ENCODE results near the gene RFLNA. TPM values are rescaled to one million over a fixed set of nuclear protein-coding genes. Genes with fewer than 3 reads are reported as not detected.

Gene RFLNA
- total RNA-seq, 2 experiments from 2014 or later: not detected

GRCh38 chr12:124347805-124348658, 53.1 kb downstream of the RFLNA start:
- ATAC-seq (ENCODE audit: poor library complexity) (no peak), DNase-seq (peak in 13 of 14 experiments; percentile 7 to 49 (median 19))
- H3K27ac Mint-ChIP-seq: no peak overlapping the region
- H3K27me3 ChIP-seq (ENCODE audit: control insufficient read depth in 1 of 2, insufficient read depth in 2 of 2, low read length in 2 of 2): no peaks in the 10 kb centered on the region
- H3K9me3 ChIP-seq (ENCODE audit: control insufficient read depth in 1 of 2, insufficient read depth in 1 of 2, low read length in 2 of 2): no peaks in the 10 kb centered on the region
- no peaks in the 10 kb centered on the region for H3K4me1 Mint-ChIP-seq (ENCODE audit: low read depth)
- no peak overlapping the region for H3K27ac ChIP-seq (ENCODE audit: low read depth in 1 of 2, low read length in 2 of 2)
- H3K9me3 Mint-ChIP-seq: no peaks in the 10 kb centered on the region
- no peak overlapping the region for H3K4me3 ChIP-seq (ENCODE audit: low read length)
- peaks cover 90% of the 10 kb centered on the region for H3K36me3 ChIP-seq (ENCODE audit: insufficient read depth, low read length)
- H3K36me3 Mint-ChIP-seq (ENCODE audit: low read depth): peaks cover 56% of the 10 kb centered on the region
- ChIA-PET CTCF (no interaction called here), POLR2A (no interaction called here)
- intact Hi-C loops (cut with DNase I, micrococcal nuclease): loop anchor here in 1 of 2 experiments (1.0 kb wide), 1 partner anchor 418 kb away; no protein-coding TSS in a partner anchor
- H3K27me3 Mint-ChIP-seq: no peaks in the 10 kb centered on the region
- H3K4me1 ChIP-seq (ENCODE audit: insufficient read depth, low read length): no peaks in the 10 kb centered on the region
- peak; percentile 56 for TF ChIP-seq CTCF (IDR thresholded peaks at IDR 0.05)
- no peak overlapping the region for H3K4me3 Mint-ChIP-seq

GRCh38 chr12:124348659-124349380, 53.9 kb downstream of the RFLNA start:
- no peak for TF ChIP-seq CTCF (IDR thresholded peaks at IDR 0.05)
- intact Hi-C loops (cut with DNase I, micrococcal nuclease): loop anchor here in 1 of 2 experiments (1.0 kb wide), 1 partner anchor 417 kb away; no protein-coding TSS in a partner anchor
- H3K9me3 ChIP-seq (ENCODE audit: control insufficient read depth in 1 of 2, insufficient read depth in 1 of 2, low read length in 2 of 2): no peaks in the 10 kb centered on the region
- H3K36me3 Mint-ChIP-seq (ENCODE audit: low read depth): peaks cover 55% of the 10 kb centered on the region
- no peak overlapping the region for H3K27ac ChIP-seq (ENCODE audit: low read depth in 1 of 2, low read length in 2 of 2)
- ChIA-PET CTCF (no interaction called here), POLR2A (no interaction called here)
- no peak for ATAC-seq (ENCODE audit: poor library complexity)
- no peak overlapping the region for H3K27ac Mint-ChIP-seq
- H3K4me3 ChIP-seq (ENCODE audit: low read length): no peak overlapping the region
- H3K36me3 ChIP-seq (ENCODE audit: insufficient read depth, low read length): peaks cover 90% of the 10 kb centered on the region
- DNase-seq: no peak
- no peaks in the 10 kb centered on the region for H3K27me3 ChIP-seq (ENCODE audit: control insufficient read depth in 1 of 2, insufficient read depth in 2 of 2, low read length in 2 of 2)
- no peak overlapping the region for H3K4me3 Mint-ChIP-seq
- H3K9me3 Mint-ChIP-seq: no peaks in the 10 kb centered on the region
- no peaks in the 10 kb centered on the region for H3K4me1 Mint-ChIP-seq (ENCODE audit: low read depth)
- H3K4me1 ChIP-seq (ENCODE audit: insufficient read depth, low read length): no peaks in the 10 kb centered on the region
- H3K27me3 Mint-ChIP-seq: no peaks in the 10 kb centered on the region

- Histone ChIP-seq H3K4me1 (ENCODE audit: insufficient read depth, low read length) (no peaks in the 10 kb centered on the region), H3K9me3 (ENCODE audit: control insufficient read depth in 1 of 2, insufficient read depth in 1 of 2, low read length in 2 of 2) (no peaks in the 10 kb centered on the region), H3K27ac (ENCODE audit: low read depth in 1 of 2, low read length in 2 of 2) (no peak overlapping the region), H3K27me3 (ENCODE audit: control insufficient read depth in 1 of 2, insufficient read depth in 2 of 2, low read length in 2 of 2) (no peaks in the 10 kb centered on the region), H3K36me3 (ENCODE audit: insufficient read depth, low read length) (peaks cover 91% of the 10 kb centered on the region), H3K4me3 (ENCODE audit: low read length) (no peak overlapping the region)
- Mint-ChIP-seq H3K27me3 (no peaks in the 10 kb centered on the region), H3K4me1 (ENCODE audit: low read depth) (no peaks in the 10 kb centered on the region), H3K4me3 (no peak overlapping the region), H3K27ac (no peak overlapping the region), H3K36me3 (ENCODE audit: low read depth) (peaks cover 49% of the 10 kb centered on the region), H3K9me3 (no peaks in the 10 kb centered on the region)
- ChIA-PET CTCF (no interaction called here), POLR2A (no interaction called here)
- no peak for TF ChIP-seq CTCF (IDR thresholded peaks at IDR 0.05)
- DNase-seq (no peak), ATAC-seq (ENCODE audit: poor library complexity) (no peak)
- intact Hi-C loops (cut with DNase I, micrococcal nuclease): no loop called here
These were observed 55.6 kb downstream of the RFLNA start for GRCh38 chr12:124350491-124350890.

Measured in CD4-positive, alpha-beta T cell (primary cell).